DOHH2 (cell line): ENCODE measurements around the gene FLAD1.

Source experiments
- H3F3A ChIP-seq: fragments of 200-600 bp; sonication (generic), shearing (Covaris generic); 2 replicates; pipeline ENCODE4 v1.6.0; 2016; ENCODE audit warnings: antibody characterized with exemption, mild to moderate bottlenecking; ENCODE audit not compliant: control insufficient read depth, insufficient read depth
- H3K27ac ChIP-seq: fragments of 200-600 bp; sonication (generic); 2 replicates; pipeline ENCODE4 v1.5.1; 2014; ENCODE audit warnings: low read depth, mild to moderate bottlenecking, low read length, moderate library complexity
- H3K27me3 ChIP-seq: fragments of 200-600 bp; sonication (generic); 2 replicates; pipeline ENCODE4 v1.6.1; 2014; ENCODE audit warnings: mild to moderate bottlenecking, low read length, mixed read lengths; ENCODE audit not compliant: control insufficient read depth
- H3K36me3 ChIP-seq: fragments of 200-600 bp; sonication (generic); 2 replicates; pipeline ENCODE4 v1.6.1; 2014; ENCODE audit warnings: mild to moderate bottlenecking, low read length, moderate library complexity, mixed read lengths; ENCODE audit not compliant: control insufficient read depth
- H3K4me1 ChIP-seq: fragments of 200-600 bp; sonication (generic); 2 replicates; pipeline ENCODE4 v1.6.1; 2014; ENCODE audit warnings: mild to moderate bottlenecking, low read length, mixed read lengths; ENCODE audit not compliant: control insufficient read depth
- H3K4me2 ChIP-seq: fragments of 200-600 bp; sonication (generic); 2 replicates; pipeline ENCODE4 v1.6.0; 2014; ENCODE audit warnings: mild to moderate bottlenecking, low read length, moderate library complexity
- H3K4me3 ChIP-seq: fragments of 200-600 bp; sonication (generic); 2 replicates; pipeline ENCODE4 v1.5.1; 2014; ENCODE audit warnings: mild to moderate bottlenecking, low read length, mixed read lengths
- H3K79me2 ChIP-seq: fragments of 200-600 bp; sonication (generic); 2 replicates; pipeline ENCODE4 v1.6.1; 2014; ENCODE audit warnings: mild to moderate bottlenecking, low read length, mixed read lengths; ENCODE audit not compliant: control insufficient read depth
- H3K9me2 ChIP-seq: fragments of 200-600 bp; sonication (generic); replicated peaks from 2 replicates; pipeline ENCODE4 v1.6.1; 2014; ENCODE audit warnings: mild to moderate bottlenecking, low read length, mixed read lengths; ENCODE audit not compliant: control insufficient read depth
- H3K9me3 ChIP-seq: fragments of 200-600 bp; sonication (generic); 2 replicates; pipeline ENCODE4 v1.6.1; 2014; ENCODE audit warnings: antibody characterized with exemption, low read length, mixed read lengths; ENCODE audit not compliant: control insufficient read depth, insufficient read depth
- H4K20me1 ChIP-seq: fragments of 200-600 bp; sonication (generic); 2 replicates; pipeline ENCODE4 v1.6.0; 2014; ENCODE audit warnings: low read depth, mild to moderate bottlenecking, antibody characterized with exemption, low read length, moderate library complexity; ENCODE audit not compliant: control insufficient read depth, insufficient read depth
- CTCF ChIP-seq: fragments of 200-600 bp; sonication (generic); IDR thresholded peaks from one replicate; pipeline ENCODE4 v1.5.1; 2014; ENCODE audit warnings: antibody characterized with exemption, mild to moderate bottlenecking, low read depth, low read length; ENCODE audit not compliant: poor library complexity, severe bottlenecking
- EZH2phosphoT487 ChIP-seq: fragments of 200-600 bp; sonication (generic); IDR thresholded peaks from 2 replicates; pipeline ENCODE4 v1.6.1; 2017; ENCODE audit warnings: borderline replicate concordance, mild to moderate bottlenecking, antibody characterized with exemption, low read length, moderate library complexity, mixed read lengths

The FLAD1 gene

GRCh38 chr1:155003766-155004351 lies 20.7 kb downstream of the FLAD1 start:
- TF ChIP-seq EZH2phosphoT487, result no peak
- H3K4me2 ChIP-seq, result peak overlapping the region; percentile 93
- no peaks in the 10 kb centered on the region for H3K27me3 ChIP-seq
- H3F3A ChIP-seq, result peaks cover 31% of the 10 kb centered on the region
- H4K20me1 ChIP-seq, result no peaks in the 10 kb centered on the region
- H3K9me3 ChIP-seq, result no peaks in the 10 kb centered on the region
- H3K9me2 ChIP-seq, result no peaks in the 10 kb centered on the region
- peak overlapping the region; percentile 68 for H3K27ac ChIP-seq
- H3K79me2 ChIP-seq, result peaks cover 28% of the 10 kb centered on the region
- H3K4me3 ChIP-seq, result peak overlapping the region; percentile 93
- H3K4me1 ChIP-seq, result peaks cover 76% of the 10 kb centered on the region
- no peaks in the 10 kb centered on the region for H3K36me3 ChIP-seq

- no peaks in the 10 kb centered on the region for H3K27me3 ChIP-seq
Observed at GRCh38 chr1:155004352-155005075, 21.4 kb downstream of the FLAD1 start.

DNA sequence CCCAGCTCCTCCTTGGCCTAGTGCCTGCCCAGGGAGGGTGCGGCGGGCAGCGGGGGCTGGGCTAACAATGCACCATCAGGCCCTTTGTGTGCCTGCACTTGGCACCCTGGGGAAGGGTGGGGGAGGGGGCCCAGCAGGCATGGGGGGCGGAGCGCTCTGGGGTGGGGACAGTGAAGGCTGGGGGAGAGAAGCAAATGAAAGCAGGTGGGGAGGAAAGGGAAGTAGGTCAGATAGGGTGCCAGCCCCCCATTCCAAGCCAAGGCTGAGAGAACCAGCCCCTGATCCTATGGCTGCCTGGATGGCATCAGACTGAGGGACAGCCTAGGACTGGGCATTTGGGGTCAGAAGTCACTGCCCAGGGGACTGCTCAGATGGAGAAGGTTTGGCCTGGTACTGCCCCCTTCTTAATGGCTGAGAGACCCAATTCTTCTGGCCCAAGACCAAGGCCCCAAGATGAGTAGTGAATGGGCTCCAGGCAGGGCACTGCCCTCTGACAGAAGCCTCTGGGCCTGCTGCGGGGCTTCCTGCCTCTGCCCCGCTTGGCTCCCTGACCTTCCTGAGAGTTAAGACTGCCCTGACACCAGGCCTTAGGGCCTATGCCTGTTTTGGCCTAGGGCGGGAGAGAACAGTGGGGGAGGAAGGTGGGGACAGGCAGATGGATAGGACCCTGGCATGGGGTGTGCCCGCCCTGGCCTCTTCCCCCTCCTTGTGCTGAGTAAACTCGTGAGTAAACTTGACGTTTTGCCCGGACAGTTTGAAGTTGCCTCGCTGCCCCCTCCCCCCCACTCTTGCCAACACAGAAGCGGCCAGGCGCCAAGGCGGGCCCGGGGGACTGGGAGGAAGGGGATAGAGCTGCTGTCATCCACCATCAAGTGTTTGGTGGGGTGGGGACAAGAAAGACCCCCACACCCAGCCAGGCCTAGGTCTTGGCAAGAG lies 22.2 kb downstream of the FLAD1 start:
- Histone ChIP-seq H3K4me3 (peak overlapping the region; percentile 93), H3K4me2 (peak overlapping the region; percentile 93), H4K20me1 (no peaks in the 10 kb centered on the region), H3K9me2 (no peaks in the 10 kb centered on the region), H3F3A (peaks cover 23% of the 10 kb centered on the region), H3K9me3 (no peaks in the 10 kb centered on the region), H3K4me1 (peaks cover 75% of the 10 kb centered on the region), H3K36me3 (no peaks in the 10 kb centered on the region), H3K27me3 (no peaks in the 10 kb centered on the region), H3K27ac (peak overlapping the region; percentile 68), H3K79me2 (peaks cover 28% of the 10 kb centered on the region)
- no peak for TF ChIP-seq CTCF

More at GRCh38 chr1:155004352-155005075, 21.4 kb downstream of the FLAD1 start:
- no peaks in the 10 kb centered on the region for H3K9me3 ChIP-seq
- no peaks in the 10 kb centered on the region for H4K20me1 ChIP-seq
- peaks cover 31% of the 10 kb centered on the region for H3F3A ChIP-seq
- H3K4me1 ChIP-seq, result peaks cover 75% of the 10 kb centered on the region
- peaks cover 28% of the 10 kb centered on the region for H3K79me2 ChIP-seq
- no peaks in the 10 kb centered on the region for H3K9me2 ChIP-seq
- no peaks in the 10 kb centered on the region for H3K36me3 ChIP-seq
- H3K4me3 ChIP-seq, result peak overlapping the region; percentile 93
- no peak for TF ChIP-seq EZH2phosphoT487
- TF ChIP-seq CTCF, result peak; percentile 10
- H3K27ac ChIP-seq, result peak overlapping the region; percentile 68
- H3K4me2 ChIP-seq, result peak overlapping the region; percentile 93
